PC-9 (cell line): ENCODE data around the gene SH3GL1.

Experiments used
- EZH2 ChIP-seq: fragments of 200-600 bp; sonication (generic); IDR thresholded peaks from 2 replicates; pipeline ENCODE4 v1.8.0; 2017; ENCODE audit warnings: antibody characterized with exemption, low read depth
- TF ChIP-seq, protein P1 (sequence below): fragments of 200-600 bp; sonication (generic); conservative IDR thresholded peaks from 2 replicates; pipeline ENCODE4 v1.6.1; 2017; ENCODE audit warnings: mixed run types, antibody characterized with exemption, mild to moderate bottlenecking, moderate library complexity

DNA sequence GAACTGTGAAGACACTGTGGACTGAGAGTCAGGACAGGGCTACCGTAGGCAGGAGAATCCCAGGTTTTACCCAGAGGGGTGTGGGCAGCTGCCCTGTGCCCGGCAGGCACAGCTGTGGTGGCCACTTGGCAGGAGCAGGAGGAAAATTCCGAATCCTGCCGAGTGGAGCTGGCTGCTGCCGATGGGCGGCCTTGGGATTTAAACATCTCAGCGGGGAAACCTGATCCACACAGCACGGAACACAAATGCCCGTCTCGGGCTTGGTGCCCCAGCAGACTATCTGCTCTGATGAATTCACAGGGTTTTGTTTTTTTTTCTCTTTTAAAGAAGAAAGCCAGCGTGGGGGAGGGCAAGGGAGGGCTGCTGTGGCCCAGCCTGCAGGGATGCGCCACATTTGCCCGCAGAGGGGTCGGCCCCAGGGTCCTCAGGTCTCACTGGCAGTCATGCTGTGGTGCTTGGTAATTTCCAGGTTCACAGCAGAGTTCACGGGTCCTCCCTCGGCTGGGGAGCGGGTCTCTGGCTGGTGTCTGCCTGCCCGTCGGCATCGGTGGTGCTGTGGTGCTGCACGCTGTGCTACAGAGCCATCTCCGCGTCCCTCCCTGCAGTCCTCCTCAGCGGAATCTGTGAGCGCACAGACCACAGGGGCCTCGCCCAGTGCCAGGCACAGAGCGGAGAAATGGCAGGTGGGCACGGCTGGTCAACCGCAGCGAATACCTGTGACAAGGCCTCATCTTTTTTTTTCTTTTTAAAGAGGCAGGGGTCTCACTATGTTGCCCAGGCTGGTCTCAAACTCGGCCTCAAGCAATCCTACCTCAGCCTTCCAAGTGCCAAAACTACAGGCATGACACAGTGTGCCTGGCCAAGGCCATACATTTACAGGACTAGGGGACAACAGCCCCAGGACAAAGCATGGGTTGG is 28.8 kb downstream of the SH3GL1 start:
- TF ChIP-seq, protein P1, sequence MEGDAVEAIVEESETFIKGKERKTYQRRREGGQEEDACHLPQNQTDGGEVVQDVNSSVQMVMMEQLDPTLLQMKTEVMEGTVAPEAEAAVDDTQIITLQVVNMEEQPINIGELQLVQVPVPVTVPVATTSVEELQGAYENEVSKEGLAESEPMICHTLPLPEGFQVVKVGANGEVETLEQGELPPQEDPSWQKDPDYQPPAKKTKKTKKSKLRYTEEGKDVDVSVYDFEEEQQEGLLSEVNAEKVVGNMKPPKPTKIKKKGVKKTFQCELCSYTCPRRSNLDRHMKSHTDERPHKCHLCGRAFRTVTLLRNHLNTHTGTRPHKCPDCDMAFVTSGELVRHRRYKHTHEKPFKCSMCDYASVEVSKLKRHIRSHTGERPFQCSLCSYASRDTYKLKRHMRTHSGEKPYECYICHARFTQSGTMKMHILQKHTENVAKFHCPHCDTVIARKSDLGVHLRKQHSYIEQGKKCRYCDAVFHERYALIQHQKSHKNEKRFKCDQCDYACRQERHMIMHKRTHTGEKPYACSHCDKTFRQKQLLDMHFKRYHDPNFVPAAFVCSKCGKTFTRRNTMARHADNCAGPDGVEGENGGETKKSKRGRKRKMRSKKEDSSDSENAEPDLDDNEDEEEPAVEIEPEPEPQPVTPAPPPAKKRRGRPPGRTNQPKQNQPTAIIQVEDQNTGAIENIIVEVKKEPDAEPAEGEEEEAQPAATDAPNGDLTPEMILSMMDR, result no peak
- no peak for TF ChIP-seq EZH2
